Measurements from ENCODE around the gene ERMAP. TPM values are rescaled to one million over a fixed set of nuclear protein-coding genes. Genes with fewer than 3 reads are reported as not detected.

The ERMAP gene
- total and polyA plus RNA-seq, 2 experiments from 2014 or later: 1.2 to 2.2 TPM

DNA sequence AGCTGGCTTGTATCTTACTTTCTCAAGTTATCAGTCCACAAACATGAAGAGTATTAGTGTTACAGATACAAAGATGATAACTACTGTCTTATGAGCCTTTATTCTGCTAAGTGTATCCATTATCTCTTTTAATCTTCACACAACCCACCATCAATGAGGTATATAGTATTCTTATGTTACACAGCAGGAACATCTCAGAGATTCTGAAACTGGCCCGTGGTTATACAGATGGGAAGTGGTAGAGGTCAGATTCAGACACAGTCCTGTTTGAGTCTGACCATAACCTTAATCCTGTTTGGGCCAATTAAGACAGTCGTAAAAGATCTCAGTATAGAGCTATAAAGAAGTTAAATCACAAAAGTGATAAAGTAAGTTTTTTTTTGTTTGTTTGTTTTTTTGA, 37.2 kb upstream of the ERMAP start:
- no peaks in the 10 kb centered on the region for H3K27me3 ChIP-seq (ENCODE audit: insufficient read depth)
- peaks cover 47% of the 10 kb centered on the region for H3K36me3 Mint-ChIP-seq (ENCODE audit: low read depth)

More for the DNA sequence above, 37.2 kb upstream of the ERMAP start:
- peaks cover 2% of the 10 kb centered on the region for H3K27me3 Mint-ChIP-seq (ENCODE audit: insufficient read depth, low read depth, poor library complexity)
- H3K4me1 Mint-ChIP-seq: peaks cover 3% of the 10 kb centered on the region; the same call in 2 of the 3 replicates
- no peaks in the 10 kb centered on the region for H3K79me2 ChIP-seq (replicated peaks; ENCODE audit: insufficient read depth)
- no peak overlapping the region for H3K27ac ChIP-seq (ENCODE audit: low read depth)
- no peak overlapping the region for H3K27ac Mint-ChIP-seq
- H3K4me3 ChIP-seq: no peak overlapping the region
- H3K36me3 ChIP-seq (ENCODE audit: insufficient read depth): peaks cover 13% of the 10 kb centered on the region
- no peak for DNase-seq (ENCODE audit: low spot score)
- no peaks in the 10 kb centered on the region for H3K4me1 ChIP-seq (ENCODE audit: insufficient read depth)
- ATAC-seq: no peak
- H3K4me3 Mint-ChIP-seq: no peak overlapping the region
- H4K20me1 ChIP-seq (replicated peaks; ENCODE audit: insufficient read depth): 0 out of 2 replicates have a peak, but pooled peaks cover 4% of the 10 kb centered on the region
- TF ChIP-seq NANOG (IDR thresholded peaks at IDR 0.05; ENCODE audit: borderline replicate concordance) (no peak), CREB1 (CRISPR knock-in tag; IDR thresholded peaks at IDR 0.05; ENCODE audit: low read depth) (no peak), ZNF331 (CRISPR knock-in tag; IDR thresholded peaks at IDR 0.05; ENCODE audit: low read depth) (no peak), STAT1 (IDR thresholded peaks at IDR 0.05; ENCODE audit: unreplicated experiment) (no peak), ZNF114 (CRISPR knock-in tag; IDR thresholded peaks at IDR 0.05) (no peak), EZH2phosphoT487 (IDR thresholded peaks at IDR 0.05; ENCODE audit: unreplicated experiment) (no peak), EZH2 (IDR thresholded peaks at IDR 0.05; ENCODE audit: low read depth, unreplicated experiment) (no peak), JUNB (IDR thresholded peaks at IDR 0.05; ENCODE audit: unreplicated experiment) (no peak), POLR2AphosphoS5 (IDR thresholded peaks at IDR 0.05; ENCODE audit: low read depth) (no peak)
- TF ChIP-seq, protein P1, sequence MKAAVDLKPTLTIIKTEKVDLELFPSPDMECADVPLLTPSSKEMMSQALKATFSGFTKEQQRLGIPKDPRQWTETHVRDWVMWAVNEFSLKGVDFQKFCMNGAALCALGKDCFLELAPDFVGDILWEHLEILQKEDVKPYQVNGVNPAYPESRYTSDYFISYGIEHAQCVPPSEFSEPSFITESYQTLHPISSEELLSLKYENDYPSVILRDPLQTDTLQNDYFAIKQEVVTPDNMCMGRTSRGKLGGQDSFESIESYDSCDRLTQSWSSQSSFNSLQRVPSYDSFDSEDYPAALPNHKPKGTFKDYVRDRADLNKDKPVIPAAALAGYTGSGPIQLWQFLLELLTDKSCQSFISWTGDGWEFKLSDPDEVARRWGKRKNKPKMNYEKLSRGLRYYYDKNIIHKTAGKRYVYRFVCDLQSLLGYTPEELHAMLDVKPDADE (IDR thresholded peaks at IDR 0.05): no peak
- TF ChIP-seq, protein P2, sequence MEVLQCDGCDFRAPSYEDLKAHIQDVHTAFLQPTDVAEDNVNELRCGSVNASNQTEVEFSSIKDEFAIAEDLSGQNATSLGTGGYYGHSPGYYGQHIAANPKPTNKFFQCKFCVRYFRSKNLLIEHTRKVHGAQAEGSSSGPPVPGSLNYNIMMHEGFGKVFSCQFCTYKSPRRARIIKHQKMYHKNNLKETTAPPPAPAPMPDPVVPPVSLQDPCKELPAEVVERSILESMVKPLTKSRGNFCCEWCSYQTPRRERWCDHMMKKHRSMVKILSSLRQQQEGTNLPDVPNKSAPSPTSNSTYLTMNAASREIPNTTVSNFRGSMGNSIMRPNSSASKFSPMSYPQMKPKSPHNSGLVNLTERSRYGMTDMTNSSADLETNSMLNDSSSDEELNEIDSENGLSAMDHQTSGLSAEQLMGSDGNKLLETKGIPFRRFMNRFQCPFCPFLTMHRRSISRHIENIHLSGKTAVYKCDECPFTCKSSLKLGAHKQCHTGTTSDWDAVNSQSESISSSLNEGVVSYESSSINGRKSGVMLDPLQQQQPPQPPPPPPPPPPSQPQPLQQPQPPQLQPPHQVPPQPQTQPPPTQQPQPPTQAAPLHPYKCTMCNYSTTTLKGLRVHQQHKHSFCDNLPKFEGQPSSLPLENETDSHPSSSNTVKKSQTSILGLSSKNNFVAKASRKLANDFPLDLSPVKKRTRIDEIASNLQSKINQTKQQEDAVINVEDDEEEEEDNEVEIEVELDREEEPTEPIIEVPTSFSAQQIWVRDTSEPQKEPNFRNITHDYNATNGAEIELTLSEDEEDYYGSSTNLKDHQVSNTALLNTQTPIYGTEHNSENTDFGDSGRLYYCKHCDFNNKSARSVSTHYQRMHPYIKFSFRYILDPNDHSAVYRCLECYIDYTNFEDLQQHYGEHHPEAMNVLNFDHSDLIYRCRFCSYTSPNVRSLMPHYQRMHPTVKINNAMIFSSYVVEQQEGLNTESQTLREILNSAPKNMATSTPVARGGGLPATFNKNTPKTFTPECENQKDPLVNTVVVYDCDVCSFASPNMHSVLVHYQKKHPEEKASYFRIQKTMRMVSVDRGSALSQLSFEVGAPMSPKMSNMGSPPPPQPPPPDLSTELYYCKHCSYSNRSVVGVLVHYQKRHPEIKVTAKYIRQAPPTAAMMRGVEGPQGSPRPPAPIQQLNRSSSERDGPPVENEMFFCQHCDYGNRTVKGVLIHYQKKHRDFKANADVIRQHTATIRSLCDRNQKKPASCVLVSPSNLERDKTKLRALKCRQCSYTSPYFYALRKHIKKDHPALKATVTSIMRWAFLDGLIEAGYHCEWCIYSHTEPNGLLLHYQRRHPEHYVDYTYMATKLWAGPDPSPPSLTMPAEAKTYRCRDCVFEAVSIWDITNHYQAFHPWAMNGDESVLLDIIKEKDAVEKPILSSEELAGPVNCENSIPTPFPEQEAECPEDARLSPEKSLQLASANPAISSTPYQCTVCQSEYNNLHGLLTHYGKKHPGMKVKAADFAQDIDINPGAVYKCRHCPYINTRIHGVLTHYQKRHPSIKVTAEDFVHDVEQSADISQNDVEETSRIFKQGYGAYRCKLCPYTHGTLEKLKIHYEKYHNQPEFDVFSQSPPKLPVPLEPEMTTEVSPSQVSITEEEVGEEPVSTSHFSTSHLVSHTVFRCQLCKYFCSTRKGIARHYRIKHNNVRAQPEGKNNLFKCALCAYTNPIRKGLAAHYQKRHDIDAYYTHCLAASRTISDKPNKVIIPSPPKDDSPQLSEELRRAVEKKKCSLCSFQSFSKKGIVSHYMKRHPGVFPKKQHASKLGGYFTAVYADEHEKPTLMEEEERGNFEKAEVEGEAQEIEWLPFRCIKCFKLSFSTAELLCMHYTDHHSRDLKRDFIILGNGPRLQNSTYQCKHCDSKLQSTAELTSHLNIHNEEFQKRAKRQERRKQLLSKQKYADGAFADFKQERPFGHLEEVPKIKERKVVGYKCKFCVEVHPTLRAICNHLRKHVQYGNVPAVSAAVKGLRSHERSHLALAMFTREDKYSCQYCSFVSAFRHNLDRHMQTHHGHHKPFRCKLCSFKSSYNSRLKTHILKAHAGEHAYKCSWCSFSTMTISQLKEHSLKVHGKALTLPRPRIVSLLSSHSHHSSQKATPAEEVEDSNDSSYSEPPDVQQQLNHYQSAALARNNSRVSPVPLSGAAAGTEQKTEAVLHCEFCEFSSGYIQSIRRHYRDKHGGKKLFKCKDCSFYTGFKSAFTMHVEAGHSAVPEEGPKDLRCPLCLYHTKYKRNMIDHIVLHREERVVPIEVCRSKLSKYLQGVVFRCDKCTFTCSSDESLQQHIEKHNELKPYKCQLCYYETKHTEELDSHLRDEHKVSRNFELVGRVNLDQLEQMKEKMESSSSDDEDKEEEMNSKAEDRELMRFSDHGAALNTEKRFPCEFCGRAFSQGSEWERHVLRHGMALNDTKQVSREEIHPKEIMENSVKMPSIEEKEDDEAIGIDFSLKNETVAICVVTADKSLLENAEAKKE (CRISPR knock-in tag; IDR thresholded peaks at IDR 0.05): no peak
- TF ChIP-seq, protein P3, sequence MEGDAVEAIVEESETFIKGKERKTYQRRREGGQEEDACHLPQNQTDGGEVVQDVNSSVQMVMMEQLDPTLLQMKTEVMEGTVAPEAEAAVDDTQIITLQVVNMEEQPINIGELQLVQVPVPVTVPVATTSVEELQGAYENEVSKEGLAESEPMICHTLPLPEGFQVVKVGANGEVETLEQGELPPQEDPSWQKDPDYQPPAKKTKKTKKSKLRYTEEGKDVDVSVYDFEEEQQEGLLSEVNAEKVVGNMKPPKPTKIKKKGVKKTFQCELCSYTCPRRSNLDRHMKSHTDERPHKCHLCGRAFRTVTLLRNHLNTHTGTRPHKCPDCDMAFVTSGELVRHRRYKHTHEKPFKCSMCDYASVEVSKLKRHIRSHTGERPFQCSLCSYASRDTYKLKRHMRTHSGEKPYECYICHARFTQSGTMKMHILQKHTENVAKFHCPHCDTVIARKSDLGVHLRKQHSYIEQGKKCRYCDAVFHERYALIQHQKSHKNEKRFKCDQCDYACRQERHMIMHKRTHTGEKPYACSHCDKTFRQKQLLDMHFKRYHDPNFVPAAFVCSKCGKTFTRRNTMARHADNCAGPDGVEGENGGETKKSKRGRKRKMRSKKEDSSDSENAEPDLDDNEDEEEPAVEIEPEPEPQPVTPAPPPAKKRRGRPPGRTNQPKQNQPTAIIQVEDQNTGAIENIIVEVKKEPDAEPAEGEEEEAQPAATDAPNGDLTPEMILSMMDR (conservative IDR thresholded peaks at IDR 0.05; ENCODE audit: low read depth in 2 of 2): no peak
- TF ChIP-seq, protein P4, sequence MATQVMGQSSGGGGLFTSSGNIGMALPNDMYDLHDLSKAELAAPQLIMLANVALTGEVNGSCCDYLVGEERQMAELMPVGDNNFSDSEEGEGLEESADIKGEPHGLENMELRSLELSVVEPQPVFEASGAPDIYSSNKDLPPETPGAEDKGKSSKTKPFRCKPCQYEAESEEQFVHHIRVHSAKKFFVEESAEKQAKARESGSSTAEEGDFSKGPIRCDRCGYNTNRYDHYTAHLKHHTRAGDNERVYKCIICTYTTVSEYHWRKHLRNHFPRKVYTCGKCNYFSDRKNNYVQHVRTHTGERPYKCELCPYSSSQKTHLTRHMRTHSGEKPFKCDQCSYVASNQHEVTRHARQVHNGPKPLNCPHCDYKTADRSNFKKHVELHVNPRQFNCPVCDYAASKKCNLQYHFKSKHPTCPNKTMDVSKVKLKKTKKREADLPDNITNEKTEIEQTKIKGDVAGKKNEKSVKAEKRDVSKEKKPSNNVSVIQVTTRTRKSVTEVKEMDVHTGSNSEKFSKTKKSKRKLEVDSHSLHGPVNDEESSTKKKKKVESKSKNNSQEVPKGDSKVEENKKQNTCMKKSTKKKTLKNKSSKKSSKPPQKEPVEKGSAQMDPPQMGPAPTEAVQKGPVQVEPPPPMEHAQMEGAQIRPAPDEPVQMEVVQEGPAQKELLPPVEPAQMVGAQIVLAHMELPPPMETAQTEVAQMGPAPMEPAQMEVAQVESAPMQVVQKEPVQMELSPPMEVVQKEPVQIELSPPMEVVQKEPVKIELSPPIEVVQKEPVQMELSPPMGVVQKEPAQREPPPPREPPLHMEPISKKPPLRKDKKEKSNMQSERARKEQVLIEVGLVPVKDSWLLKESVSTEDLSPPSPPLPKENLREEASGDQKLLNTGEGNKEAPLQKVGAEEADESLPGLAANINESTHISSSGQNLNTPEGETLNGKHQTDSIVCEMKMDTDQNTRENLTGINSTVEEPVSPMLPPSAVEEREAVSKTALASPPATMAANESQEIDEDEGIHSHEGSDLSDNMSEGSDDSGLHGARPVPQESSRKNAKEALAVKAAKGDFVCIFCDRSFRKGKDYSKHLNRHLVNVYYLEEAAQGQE (IDR thresholded peaks at IDR 0.05; ENCODE audit: unreplicated experiment): no peak
- no peak overlapping the region for H3K4me2 ChIP-seq
- H2AFZ ChIP-seq: no peak overlapping the region
- no peaks in the 10 kb centered on the region for H3K9me2 ChIP-seq (ENCODE audit: insufficient read depth)
- no peaks in the 10 kb centered on the region; the same call in 2 of the 3 replicates for H3K9me3 Mint-ChIP-seq
- 0 out of 2 replicates have a peak, but pooled peaks cover 15% of the 10 kb centered on the region for H3F3A ChIP-seq (replicated peaks; ENCODE audit: low read depth)

Measured in GM23338 (cell line).